GM12891 (cell line): Measurements from ENCODE around the gene SRMS.
"Not testable (repeated sequence)": the region's sequence is repeated elsewhere in the genome, so short reads cannot be mapped to it uniquely, and the experiment has no call there.

Source experiments
- POLR2A ChIP-seq: IDR thresholded peaks from 2 replicates; pipeline ENCODE4 v1.6.1; 2011; ENCODE audit warnings: low read depth, low read length, control low read depth
- POLR2AphosphoS5 ChIP-seq: IDR thresholded peaks from 2 replicates; pipeline ENCODE4 v1.6.1; 2011; ENCODE audit warnings: low read depth, low read length, control low read depth
- POU2F2 ChIP-seq: IDR thresholded peaks from 2 replicates; pipeline ENCODE4 v1.6.1; 2011; ENCODE audit warnings: low read depth, mild to moderate bottlenecking, control low read depth, low read length, moderate library complexity
- SPI1 ChIP-seq: IDR thresholded peaks from 2 replicates; pipeline ENCODE4 v1.6.1; 2011; ENCODE audit warnings: low read depth, low read length, control low read depth

DNA sequence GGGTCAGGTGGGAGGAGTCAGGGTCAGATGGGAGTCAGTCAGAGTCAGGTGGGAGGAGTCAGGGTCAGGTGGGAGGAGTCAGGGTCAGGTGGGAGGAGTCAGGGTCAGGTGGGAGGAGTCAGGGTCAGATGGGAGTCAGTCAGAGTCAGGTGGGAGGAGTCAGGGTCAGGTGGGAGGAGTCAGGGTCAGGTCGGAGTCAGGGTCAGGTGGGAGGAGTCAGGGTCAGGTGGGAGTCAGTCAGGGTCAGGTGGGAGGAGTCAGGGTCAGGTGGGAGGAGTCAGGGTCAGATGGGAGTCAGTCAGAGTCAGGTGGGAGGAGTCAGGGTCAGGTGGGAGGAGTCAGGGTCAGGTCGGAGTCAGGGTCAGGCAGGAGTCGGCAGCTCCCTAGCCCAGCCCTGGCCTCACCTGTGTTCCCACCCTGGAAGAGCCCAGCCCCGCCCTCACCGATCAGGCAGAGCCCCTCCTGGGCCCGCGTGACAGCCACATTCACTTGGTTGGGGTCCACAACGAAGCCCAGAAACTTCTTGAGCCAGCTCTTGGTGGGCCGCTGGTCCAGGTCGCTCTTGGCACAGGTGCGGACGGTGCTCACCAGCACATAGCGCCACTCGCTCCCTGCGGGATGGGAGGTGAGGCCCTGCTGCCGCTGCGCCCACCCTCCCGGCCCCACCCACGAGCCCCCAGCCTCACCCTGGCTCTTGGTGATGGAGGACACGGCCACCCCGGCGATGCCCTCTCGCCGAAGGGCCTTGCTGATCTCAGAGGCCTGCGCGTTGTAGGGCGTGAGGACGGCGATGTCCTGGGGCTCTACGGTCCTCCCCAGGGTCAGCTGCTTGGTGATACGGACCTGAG, 12.2 kb upstream of the SRMS start:
- not testable (repeated sequence) for TF ChIP-seq POLR2AphosphoS5, SPI1, POLR2A, POU2F2
